OCI-LY7 (cell line): ENCODE measurements around the gene ECI1. TPM values are rescaled to one million over a fixed set of nuclear protein-coding genes. Genes with fewer than 3 reads are reported as not detected.

Experiments
- BruUV-seq: library from RNA; stranded (reverse); fragments of 400-500 nt; replicated peaks from 2 replicates; lab custom pipeline; 2021; lab: Mats Ljungman, UMichigan
- CTCF ChIA-PET: fragments of 300-600 bp; sonication (Branson Sonifier 250); formaldehyde crosslinking; loops from one replicate; lab custom pipeline; 2022; ENCODE audit warnings: antibody characterized with exemption; ENCODE audit not compliant: unreplicated experiment; lab: Charles Lee
- POLR2A ChIA-PET: fragments of 300-600 bp; sonication (Branson Sonifier 250); formaldehyde crosslinking; loops from one replicate; lab custom pipeline; 2022; ENCODE audit warnings: antibody characterized with exemption; lab: Charles Lee
- DNase-seq: peaks from one replicate; pipeline ENCODE4 v3.0.0-alpha.2; 2015; ENCODE audit warnings: low spot score
- H2AFZ ChIP-seq: fragments of 200-600 bp; sonication (generic), shearing (Covaris generic); 2 replicates; pipeline ENCODE4 v1.6.1; 2014; ENCODE audit warnings: mild to moderate bottlenecking, antibody characterized with exemption, low read length, moderate library complexity
- H3K27ac ChIP-seq: fragments of 200-600 bp; sonication (generic); 2 replicates; pipeline ENCODE4 v1.5.1; 2014; ENCODE audit warnings: mixed run types, low read depth, mild to moderate bottlenecking, moderate library complexity, low read length, inconsistent platforms; ENCODE audit not compliant: poor library complexity, severe bottlenecking
- H3K36me3 ChIP-seq: fragments of 200-600 bp; sonication (generic); 2 replicates; pipeline ENCODE4 v1.6.1; 2014; ENCODE audit warnings: mild to moderate bottlenecking, antibody characterized with exemption, low read length, moderate library complexity, mixed read lengths; ENCODE audit not compliant: insufficient read depth
- H3K4me1 ChIP-seq: fragments of 200-600 bp; sonication (generic); 2 replicates; pipeline ENCODE4 v1.5.1; 2014; ENCODE audit warnings: mild to moderate bottlenecking, low read length; ENCODE audit not compliant: insufficient read depth, poor library complexity, severe bottlenecking
- H3K4me2 ChIP-seq: fragments of 200-600 bp; sonication (generic); 2 replicates; pipeline ENCODE4 v1.6.1; 2014; ENCODE audit warnings: mild to moderate bottlenecking, low read length
- H3K4me3 ChIP-seq: fragments of 200-600 bp; sonication (generic); 2 replicates; pipeline ENCODE4 v1.5.1; 2014; ENCODE audit warnings: mild to moderate bottlenecking, low read depth, low read length; ENCODE audit not compliant: poor library complexity, severe bottlenecking
- H3K79me2 ChIP-seq: fragments of 200-600 bp; sonication (generic); 2 replicates; pipeline ENCODE4 v1.6.1; 2016; ENCODE audit warnings: low read depth, mild to moderate bottlenecking, low read length, moderate library complexity, mixed read lengths; ENCODE audit not compliant: insufficient read depth
- H3K9me2 ChIP-seq: fragments of 200-600 bp; sonication (generic); 2 replicates; pipeline ENCODE4 v1.6.1; 2016; ENCODE audit warnings: mild to moderate bottlenecking, low read length, mixed read lengths; ENCODE audit not compliant: insufficient read depth
- H3K9me3 ChIP-seq: fragments of 200-600 bp; sonication (generic); 2 replicates; pipeline ENCODE4 v1.6.1; 2014; ENCODE audit warnings: mild to moderate bottlenecking, mixed run types, low read length, mixed read lengths
- H4K20me1 ChIP-seq: fragments of 200-600 bp; sonication (generic); 2 replicates; pipeline ENCODE4 v1.6.1; 2014; ENCODE audit warnings: mild to moderate bottlenecking, antibody characterized with exemption, low read length, moderate library complexity, mixed read lengths; ENCODE audit not compliant: insufficient read depth
- EZH2phosphoT487 ChIP-seq: fragments of 200-600 bp; sonication (generic); IDR thresholded peaks from 2 replicates; pipeline ENCODE4 v1.6.1; 2018; ENCODE audit warnings: low read depth, borderline replicate concordance, mild to moderate bottlenecking, mixed run types, antibody characterized with exemption, low read length, moderate library complexity, mixed read lengths
- intact Hi-C: fragments of 100-400 bp; cut with micrococcal nuclease; formaldehyde crosslinking; loops from one replicate; pipeline ENCODE4 v1.10.0; 2022; ENCODE audit not compliant: unreplicated experiment
- total RNA-seq, 2 experiments: library from RNA; depleted of rRNA in 1 of 2; stranded (reverse); fragments of >200 nt in 1 of 2; shearing (Covaris generic) in 1 of 2; gene quantifications; 2 replicates each; pipeline ENCODE4 v1.2.3, GENCODE V29; 2014 to 2022
- TF ChIP-seq, protein P1 (sequence below): fragments of 200-600 bp; sonication (generic); conservative IDR thresholded peaks from 2 replicates; pipeline ENCODE4 v1.5.1; 2014; ENCODE audit warnings: mild to moderate bottlenecking, antibody characterized with exemption, low read length, moderate library complexity, mixed read lengths

The ECI1 gene
- total RNA-seq, 2 experiments from 2014 or later: 74.5 to 80.0 TPM

DNA sequence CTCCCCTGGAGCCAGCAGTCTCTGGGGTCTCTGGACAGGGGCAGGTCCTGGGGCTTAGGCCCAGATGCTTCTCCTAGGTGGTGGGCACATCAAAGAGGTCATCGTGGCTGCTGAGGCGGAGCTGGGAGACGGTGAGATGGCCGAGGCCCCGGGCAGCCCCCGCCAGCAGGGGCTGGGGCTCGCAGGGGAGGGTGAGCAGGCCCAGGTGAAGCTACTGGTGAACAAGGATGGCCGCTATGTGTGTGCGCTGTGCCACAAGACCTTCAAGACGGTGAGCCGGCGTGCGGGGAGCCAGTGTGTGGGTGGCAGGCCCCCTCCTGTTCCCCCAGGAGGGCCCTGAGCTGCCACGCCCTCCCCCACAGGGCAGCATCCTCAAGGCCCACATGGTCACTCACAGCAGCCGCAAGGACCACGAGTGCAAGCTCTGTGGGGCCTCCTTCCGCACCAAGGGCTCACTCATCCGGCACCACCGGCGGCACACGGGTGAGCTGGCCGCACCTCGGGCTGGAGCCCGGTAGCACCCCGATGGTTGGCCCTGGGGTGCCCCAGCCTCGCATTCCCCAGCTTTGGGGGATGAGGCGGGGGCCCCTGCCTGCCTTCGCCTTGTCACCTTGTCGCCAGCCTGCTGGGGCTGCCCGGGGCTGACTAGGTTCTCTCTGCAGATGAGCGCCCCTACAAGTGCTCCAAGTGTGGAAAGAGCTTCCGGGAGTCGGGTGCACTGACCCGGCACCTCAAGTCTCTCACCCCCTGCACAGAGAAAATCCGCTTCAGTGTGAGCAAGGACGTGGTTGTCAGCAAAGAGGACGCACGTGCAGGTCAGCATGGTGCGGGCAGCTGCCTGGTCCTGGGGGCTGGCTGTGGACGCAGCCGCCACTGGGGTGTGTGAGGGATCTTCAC lies 19.0 kb downstream of the ECI1 start:
- H3K4me2 ChIP-seq: no peak overlapping the region
- H3K9me2 ChIP-seq: no peaks in the 10 kb centered on the region
- ChIA-PET POLR2A (no interaction called here), CTCF (no interaction called here)
- TF ChIP-seq, protein P1, sequence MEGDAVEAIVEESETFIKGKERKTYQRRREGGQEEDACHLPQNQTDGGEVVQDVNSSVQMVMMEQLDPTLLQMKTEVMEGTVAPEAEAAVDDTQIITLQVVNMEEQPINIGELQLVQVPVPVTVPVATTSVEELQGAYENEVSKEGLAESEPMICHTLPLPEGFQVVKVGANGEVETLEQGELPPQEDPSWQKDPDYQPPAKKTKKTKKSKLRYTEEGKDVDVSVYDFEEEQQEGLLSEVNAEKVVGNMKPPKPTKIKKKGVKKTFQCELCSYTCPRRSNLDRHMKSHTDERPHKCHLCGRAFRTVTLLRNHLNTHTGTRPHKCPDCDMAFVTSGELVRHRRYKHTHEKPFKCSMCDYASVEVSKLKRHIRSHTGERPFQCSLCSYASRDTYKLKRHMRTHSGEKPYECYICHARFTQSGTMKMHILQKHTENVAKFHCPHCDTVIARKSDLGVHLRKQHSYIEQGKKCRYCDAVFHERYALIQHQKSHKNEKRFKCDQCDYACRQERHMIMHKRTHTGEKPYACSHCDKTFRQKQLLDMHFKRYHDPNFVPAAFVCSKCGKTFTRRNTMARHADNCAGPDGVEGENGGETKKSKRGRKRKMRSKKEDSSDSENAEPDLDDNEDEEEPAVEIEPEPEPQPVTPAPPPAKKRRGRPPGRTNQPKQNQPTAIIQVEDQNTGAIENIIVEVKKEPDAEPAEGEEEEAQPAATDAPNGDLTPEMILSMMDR: no peak
- no peak for TF ChIP-seq EZH2phosphoT487
- H3K79me2 ChIP-seq: no peaks in the 10 kb centered on the region
- H3K36me3 ChIP-seq: peaks cover 76% of the 10 kb centered on the region
- intact Hi-C loops: no loop called here
- no peak overlapping the region for H3K27ac ChIP-seq
- H2AFZ ChIP-seq: no peak overlapping the region
- H3K9me3 ChIP-seq: no peaks in the 10 kb centered on the region
- no peaks in the 10 kb centered on the region for H3K4me1 ChIP-seq
- DNase-seq: no peak
- no peak overlapping the region for H3K4me3 ChIP-seq
- H4K20me1 ChIP-seq: no peaks in the 10 kb centered on the region
- BruUV-seq: no TSS peak

GRCh38 chr16:2231016-2231931 lies 20.1 kb downstream of the ECI1 start:
- TF ChIP-seq EZH2phosphoT487: no peak
- Histone ChIP-seq H3K79me2 (peaks cover 5% of the 10 kb centered on the region; the same call in 1 of the 2 replicates), H3K9me3 (no peaks in the 10 kb centered on the region), H3K4me2 (no peak overlapping the region), H3K27ac (no peak overlapping the region), H3K36me3 (peaks cover 75% of the 10 kb centered on the region), H2AFZ (no peak overlapping the region), H3K4me1 (no peaks in the 10 kb centered on the region), H3K9me2 (no peaks in the 10 kb centered on the region), H3K4me3 (no peak overlapping the region), H4K20me1 (no peaks in the 10 kb centered on the region)
- intact Hi-C loops: no loop called here
- no TSS peak for BruUV-seq
- ChIA-PET CTCF (interaction anchor here (0.5 kb wide), 1 partner anchor 175 kb away, joined by 3 read pairs; no protein-coding TSS in a partner anchor), POLR2A (no interaction called here)
- DNase-seq: no peak

DNA sequence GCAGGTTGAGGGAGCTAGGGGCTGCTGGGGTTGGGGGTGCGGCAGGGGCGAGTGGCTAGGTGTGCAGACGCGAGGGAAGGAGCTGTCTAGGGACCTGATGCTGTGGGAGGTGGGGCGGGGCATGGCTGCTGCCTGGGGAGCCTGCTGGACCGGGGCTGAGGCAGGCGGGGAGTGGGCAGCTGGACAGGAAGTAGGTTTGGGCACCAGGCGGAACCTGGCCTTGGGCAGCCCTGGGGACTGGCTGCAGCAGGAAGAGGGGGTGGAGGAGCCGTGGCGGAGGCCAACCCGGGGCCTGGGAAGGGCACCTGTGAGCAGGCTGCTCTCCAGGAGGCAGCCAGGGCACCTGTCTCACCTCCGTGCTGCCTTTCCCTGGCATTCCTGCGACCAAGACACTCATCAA lies 21.0 kb downstream of the ECI1 start:
- Histone ChIP-seq H3K4me2 (no peak overlapping the region), H2AFZ (no peak overlapping the region), H3K9me2 (no peaks in the 10 kb centered on the region), H3K4me3 (no peak overlapping the region), H3K4me1 (no peaks in the 10 kb centered on the region), H3K79me2 (peaks cover 14% of the 10 kb centered on the region; the same call in 1 of the 2 replicates), H3K27ac (no peak overlapping the region), H4K20me1 (no peaks in the 10 kb centered on the region), H3K9me3 (no peaks in the 10 kb centered on the region), H3K36me3 (peaks cover 66% of the 10 kb centered on the region)
- TF ChIP-seq, protein P1: no peak
- TF ChIP-seq EZH2phosphoT487: no peak
- intact Hi-C loops: no loop called here
- no TSS peak for BruUV-seq
- CTCF ChIA-PET: no interaction called here
- no peak for DNase-seq
- POLR2A ChIA-PET: no interaction called here
